A549 treated with DMSO at 1 μM for 4 hours (cell line): ENCODE measurements around the gene DOCK4. TPM values are rescaled to one million over a fixed set of nuclear protein-coding genes. Genes with fewer than 3 reads are reported as not detected.

Experiments used
- total RNA-seq: library from RNA; stranded (reverse); fragments of 200-300 nt; extraction: Qiagen RNA extraction; gene quantifications from 5 replicates; pipeline ENCODE4 v1.2.3, GENCODE V29; 2022; ENCODE audit warnings: low read depth

The DOCK4 gene
- 4.2 to 7.2 TPM (median 6.0 TPM) in 5 replicates for total RNA-seq

GRCh38 chr7:112206238-112206990 is at the start of gene DOCK4, which contains the start of gene ZNF277:
Gene DOCK4, minus strand, starts transcription at chr7:112206399. Its CDS starts 261 bp downstream, at chr7:112206138.
Gene ZNF277, plus strand, starts transcription at chr7:112206695. Its CDS starts 22 bp downstream, at chr7:112206717.

Other genes starting within 250 kb of the DOCK4 start
- gene ZNF277, start 296 bp upstream of the DOCK4 start, total RNA-seq, result 10.5 to 15.3 TPM (median 13.9 TPM) in 5 replicates
- 33.0 to 37.9 TPM (median 33.5 TPM) in 5 replicates for gene IFRD1, start 244.1 kb upstream of the DOCK4 start, total RNA-seq